HG03571 (cell line): ENCODE measurements around the gene CTNNA1.

Source experiments
- ATAC-seq: cut with Tn5 transposase; IDR thresholded peaks from one replicate; pipeline ENCODE4 v1.9.1; 2021; ENCODE audit not compliant: unreplicated experiment

Gene CTNNA1

GRCh38 chr5:138849882-138850281 lies 96.7 kb downstream of the CTNNA1 start:
- no peak for ATAC-seq

DNA sequence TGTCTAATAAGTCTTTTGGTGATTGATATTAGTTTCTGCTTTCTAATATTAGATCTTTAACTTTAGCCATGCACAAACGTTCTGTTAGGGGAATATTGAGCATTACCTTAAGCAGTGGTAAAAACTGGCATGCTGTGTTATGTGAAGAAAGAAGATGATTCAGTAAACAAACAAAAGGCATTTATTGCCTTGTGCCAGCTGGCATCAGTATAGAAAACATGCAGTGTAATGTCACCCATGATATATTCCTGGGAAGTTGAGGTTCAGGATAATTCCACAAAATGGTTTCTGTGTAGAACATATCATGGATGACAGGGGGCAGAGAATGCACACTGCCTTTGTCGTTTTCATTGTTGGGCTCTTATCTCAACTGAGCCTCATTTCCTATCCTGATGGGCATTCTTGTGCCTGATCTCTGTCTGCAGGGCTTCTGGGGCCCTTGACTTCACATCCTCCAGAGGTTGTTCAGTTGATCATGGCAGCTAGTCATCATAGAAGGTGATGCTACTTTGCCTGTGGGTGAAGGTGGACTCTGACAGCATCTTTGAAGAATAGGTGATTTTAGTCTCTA lies 97.7 kb downstream of the CTNNA1 start:
- ATAC-seq: no peak

- ATAC-seq: no peak
Observed at GRCh38 chr5:138853132-138853531, 99.9 kb downstream of the CTNNA1 start.

- no peak for ATAC-seq
Observed at GRCh38 chr5:138867011-138867410, 113.8 kb downstream of the CTNNA1 start.

- ATAC-seq: no peak
Observed at GRCh38 chr5:138869038-138869437, 115.8 kb downstream of the CTNNA1 start.

DNA sequence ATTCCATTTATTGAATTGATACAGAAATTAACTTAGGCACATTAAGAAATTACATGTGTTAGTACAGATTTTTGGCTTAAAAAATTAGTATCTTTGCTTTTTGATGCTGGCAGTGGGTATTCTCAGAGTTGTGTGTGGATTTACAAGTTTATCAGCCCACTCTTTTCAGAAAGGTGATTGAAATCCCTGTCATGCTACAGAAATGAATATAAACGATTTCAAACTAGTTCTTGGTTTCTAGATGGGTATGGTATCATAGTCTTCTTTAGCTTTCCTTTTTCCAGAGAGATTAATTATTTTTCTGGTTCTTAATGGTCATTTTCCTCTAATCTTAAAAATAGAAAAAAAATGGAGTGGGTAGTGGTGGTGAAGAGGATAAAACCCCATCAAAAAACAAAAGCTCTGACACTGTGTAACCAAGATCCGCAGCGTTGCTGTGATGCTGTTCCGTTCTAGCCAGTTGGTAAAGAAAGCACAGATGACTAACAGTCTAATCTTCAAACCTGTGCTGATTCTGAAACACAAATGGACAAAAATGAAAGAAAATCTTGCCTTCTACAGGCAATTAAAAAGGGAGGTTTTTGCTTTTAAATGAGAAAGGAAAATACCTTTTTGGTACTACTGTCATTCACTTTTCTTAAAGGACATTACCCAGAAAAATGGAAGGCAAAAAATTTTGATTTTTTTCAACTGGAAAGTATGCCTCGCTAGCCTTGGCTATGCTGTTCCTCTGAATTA lies 116.7 kb downstream of the CTNNA1 start:
- ATAC-seq: no peak

DNA sequence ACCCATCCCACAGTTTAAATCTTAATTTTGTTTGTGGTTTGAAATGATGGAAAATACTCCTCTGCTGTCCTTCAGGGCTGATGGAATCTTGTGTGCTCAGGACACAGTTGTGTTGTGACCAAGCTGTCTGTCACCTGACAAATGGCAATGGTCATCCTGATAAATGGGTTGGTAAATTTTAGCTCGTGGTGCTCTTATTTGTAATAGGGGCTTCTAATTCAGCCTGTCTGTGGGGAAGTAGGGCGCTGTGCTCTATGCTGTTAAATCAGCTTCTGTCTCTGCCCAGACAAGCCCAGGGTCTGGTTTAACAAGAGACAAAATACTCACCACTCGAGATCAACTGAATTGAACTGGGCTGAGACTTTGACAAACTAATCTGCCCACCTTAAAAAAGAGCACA lies 117.4 kb downstream of the CTNNA1 start:
- ATAC-seq: no peak

DNA sequence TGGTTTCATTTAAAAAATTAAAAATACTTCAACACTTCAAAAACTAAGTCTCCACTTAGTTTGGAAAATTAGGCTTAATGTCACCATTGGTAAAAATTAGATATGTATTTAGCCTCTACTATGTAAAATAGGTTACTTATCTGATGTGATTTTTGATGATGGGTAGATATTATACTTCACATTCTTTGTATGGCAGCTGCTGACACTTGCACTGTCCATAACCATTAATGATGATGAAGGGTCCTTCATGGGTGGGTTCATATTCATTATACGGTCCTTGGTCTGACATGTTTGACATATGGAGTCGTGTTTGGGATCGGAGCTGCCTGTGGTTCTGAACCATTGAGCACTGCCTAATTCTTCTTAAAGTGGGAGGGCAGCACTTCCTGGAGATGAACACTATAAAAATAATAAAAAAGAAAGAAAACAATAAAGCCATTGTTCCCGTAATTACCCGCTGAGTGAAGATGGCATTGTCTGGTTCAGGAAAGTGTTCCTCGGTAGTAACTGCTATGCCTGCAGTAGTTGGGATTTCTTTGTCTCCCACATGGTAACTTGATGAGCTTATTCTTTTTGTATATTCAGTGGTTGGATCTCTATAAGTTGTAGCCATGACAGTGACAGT lies 119.7 kb downstream of the CTNNA1 start:
- no peak for ATAC-seq

- no peak for ATAC-seq
Observed at GRCh38 chr5:138873466-138874221, 120.4 kb downstream of the CTNNA1 start.

DNA sequence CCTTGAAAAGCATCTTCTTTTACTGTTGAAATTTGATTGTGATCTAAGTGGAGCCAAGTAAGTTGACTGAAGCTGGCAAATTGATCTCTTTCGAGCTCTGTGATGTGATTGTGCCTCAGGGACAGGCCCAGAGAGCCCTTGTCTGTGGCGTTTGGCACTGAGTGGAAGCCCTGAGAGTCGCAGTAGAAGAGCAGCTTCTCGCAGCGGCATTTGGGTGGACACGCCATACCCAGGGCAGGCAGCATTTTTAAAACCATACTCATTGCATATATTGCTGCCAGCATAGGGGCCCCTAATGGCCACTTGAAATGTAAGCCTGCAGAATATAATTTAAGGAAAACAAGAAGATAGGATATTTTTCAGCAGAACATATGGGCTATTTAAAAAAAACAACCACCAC lies 121.0 kb downstream of the CTNNA1 start:
- no peak for ATAC-seq

- no peak for ATAC-seq
Observed at GRCh38 chr5:138874771-138875551, 121.7 kb downstream of the CTNNA1 start, which contains the start of gene LRRTM2. Gene LRRTM2, minus strand, starts transcription at chr5:138875335. Its CDS starts 424 bp downstream, at chr5:138874911.

DNA sequence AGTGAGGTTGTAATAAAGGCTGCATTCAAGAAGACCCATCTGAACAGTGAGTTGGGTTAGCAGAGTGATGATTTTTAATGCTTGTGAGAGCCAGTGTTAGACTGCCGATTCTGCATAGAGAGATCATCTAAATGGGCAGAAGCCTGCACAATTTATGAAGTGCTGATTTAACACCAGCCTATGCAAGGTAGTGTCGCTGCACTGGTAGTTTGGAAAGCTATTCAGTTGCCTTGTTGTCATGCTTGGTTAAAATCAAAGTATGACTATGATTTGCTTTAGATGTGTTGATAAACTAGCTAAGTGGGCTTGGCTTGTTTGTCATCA lies 122.3 kb downstream of the CTNNA1 start:
- no peak for ATAC-seq

DNA sequence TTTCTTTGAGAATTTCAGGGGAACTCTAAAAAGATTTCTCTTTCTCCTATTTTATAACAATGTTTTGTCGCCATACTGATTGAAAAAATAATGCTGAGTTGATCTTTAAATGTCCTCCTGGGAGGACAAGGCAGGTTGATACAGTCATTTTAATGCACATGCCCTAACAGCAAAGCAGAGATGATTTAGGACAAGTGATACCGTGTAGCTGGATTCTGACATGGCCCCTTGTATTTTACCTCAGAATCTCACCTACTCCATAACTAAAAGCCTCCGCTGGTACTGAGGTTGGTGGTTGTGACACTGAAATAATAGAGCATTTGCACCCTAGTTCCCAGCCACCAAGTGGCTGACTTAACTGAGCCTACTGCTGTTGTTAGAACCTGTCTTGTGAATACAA lies 122.7 kb downstream of the CTNNA1 start:
- ATAC-seq: no peak

- no peak for ATAC-seq
Observed at GRCh38 chr5:138876811-138877210, 123.6 kb downstream of the CTNNA1 start.

DNA sequence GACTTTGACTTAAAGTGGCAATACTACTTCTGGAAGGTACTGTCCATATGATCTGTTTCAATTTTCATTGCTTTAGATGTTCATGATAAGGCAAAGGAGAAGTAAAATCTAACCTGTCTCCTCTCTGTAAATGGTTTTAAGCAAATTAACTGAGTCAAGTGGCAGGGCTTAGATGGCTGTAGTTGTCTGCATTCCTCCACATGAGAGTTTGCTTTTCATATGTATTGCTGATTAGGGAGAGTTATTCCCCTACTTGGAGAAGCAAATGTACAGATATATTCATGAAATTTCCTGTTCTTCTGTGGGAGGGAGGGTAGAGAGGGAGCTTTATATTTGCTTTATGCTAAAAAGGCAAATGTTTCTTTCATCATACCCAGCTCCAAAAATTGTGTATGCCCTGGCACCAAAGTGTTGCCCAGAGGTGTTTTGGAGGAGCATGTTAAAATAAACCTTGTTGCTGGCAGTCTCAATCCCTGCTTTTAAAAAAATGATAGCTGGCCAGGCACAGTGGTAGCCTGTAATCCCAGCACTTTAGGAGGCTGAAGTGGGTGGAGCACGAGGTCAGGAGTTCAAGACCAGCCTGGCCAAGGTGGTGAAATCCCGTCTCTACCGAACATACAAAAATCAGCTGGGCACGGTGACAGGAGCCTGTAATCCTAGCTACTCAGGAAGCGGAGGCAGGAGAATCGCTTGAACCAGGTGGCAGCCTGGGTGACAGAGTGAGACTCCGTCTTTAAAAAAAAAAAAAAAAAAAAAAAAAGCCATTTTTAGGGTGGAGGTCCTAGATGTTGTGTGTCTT lies 125.4 kb downstream of the CTNNA1 start:
- ATAC-seq: no peak

DNA sequence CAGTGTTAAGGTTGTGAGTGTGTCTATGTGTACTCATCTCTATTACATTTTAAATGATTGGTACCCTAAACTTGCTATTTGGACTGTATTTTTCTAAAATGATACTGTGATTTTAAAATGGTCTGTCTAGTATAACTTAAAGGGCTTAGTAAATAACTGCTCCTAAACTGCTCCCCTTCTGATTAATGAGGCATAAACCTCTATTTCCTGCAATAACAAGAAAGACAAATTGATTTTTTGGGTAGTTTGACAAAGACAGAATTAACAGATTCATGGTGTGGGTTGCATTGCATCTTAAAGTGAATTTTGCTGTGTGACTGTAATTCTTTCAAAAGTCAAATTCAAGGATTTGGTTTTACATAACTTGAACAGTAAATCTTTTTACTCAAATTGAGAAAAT lies 130.0 kb downstream of the CTNNA1 start:
- no peak for ATAC-seq

DNA sequence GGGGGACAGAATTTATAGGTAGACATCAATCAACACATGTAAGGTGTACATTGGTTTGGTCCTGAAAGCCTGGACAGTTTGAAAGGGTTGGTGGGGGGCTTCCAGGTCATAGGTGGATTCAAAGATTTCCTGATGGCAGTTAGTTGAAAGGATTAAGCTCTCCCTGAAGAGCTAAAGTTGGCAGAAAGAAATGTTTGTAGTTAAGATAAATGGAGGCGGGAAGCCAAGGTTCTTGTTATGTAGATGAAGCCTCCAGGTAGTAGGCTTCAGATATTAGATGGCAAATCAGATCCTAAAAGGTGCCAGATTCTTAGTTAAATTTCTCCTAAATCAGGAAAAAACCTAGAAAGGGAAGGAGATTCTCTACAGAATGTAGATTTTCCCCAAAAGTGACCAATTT lies 130.9 kb downstream of the CTNNA1 start:
- ATAC-seq: no peak

- no peak for ATAC-seq
Observed at GRCh38 chr5:138884554-138884953, 131.3 kb downstream of the CTNNA1 start.

GRCh38 chr5:138889994-138890393 lies 136.8 kb downstream of the CTNNA1 start:
- no peak for ATAC-seq

DNA sequence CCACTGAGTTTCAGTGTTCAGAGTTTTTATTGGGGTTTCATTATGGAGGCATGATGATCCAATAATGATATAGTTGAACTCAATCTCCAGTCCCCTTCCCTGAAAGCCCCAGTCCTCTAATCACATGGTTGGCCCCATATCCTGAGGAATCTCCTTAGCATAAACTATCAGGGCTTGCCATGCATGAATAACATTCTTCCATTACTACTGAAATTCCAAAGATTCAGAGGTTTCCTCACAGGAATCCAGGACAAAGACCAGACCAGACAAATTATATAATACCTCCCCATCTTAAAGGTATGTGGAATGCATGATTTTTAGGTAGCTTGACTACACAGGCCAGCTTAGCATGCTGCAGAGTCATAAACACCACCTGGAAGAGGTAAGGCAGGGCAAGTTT lies 137.4 kb downstream of the CTNNA1 start:
- ATAC-seq: no peak
